Right forelimb (tissue), 1 donor: Measurements from ENCODE around the gene EDNRA.
A peak's percentile ranks its signal among the peaks of the same experiment; 100 is the strongest.
"Not testable (repeated sequence)": the region's sequence is repeated elsewhere in the genome, so short reads cannot be mapped to it uniquely, and the experiment has no call there.

Source experiments
- DNase-seq: peaks from one replicate; pipeline ENCODE4 v3.0.0-alpha.2; 2018

EDNRA gene

DNA sequence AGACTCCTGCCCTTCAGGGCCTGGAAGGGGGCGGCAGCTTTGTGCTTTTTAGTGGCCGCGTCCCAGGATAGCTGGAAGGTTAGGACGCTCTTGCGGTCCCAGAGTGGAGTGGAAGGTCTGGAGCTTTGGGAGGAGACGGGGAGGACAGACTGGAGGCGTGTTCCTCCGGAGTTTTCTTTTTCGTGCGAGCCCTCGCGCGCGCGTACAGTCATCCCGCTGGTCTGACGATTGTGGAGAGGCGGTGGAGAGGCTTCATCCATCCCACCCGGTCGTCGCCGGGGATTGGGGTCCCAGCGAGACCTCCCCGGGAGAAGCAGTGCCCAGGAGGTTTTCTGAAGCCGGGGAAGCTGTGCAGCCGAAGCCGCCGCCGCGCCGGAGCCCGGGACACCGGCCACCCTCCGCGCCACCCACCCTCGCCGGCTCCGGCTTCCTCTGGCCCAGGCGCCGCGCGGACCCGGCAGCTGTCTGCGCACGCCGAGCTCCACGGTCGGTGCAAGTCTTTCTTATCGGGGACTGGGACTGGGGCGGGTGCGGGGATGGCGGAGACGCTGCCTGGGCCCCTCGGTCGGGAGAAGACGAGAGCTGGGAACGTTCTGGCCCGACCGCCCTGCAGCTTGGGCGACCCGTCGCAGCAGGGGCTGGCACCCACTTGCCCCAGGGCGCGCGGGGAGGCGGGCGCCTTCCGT is at the start of gene EDNRA:
Gene EDNRA (plus strand): TSS at position 207 of the 686 bp plus-strand sequence. CDS start 4,585 bp downstream, outside the sequence.
- DNase-seq: peak; percentile 72

DNA sequence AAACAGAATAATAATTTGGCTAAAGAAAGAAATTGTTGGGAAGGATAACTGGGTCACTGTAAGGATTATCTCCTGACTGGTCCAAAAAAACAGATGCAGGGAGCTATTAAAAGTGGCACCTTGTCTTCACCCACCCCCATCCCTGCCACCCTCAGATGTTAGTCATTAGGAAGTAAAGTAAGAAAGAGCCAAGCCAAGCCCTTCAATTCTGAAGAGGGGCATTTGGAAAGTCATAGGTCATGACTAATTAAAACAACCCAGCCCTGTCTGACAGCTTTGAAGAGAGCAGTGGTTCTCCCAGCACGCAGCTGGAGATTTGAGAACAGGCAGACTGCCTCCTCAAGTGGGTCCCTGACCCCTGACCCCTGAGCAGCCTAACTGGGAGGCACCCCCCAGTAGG is 46.5 kb upstream of the EDNRA start:
- DNase-seq: not testable (repeated sequence)

DNA sequence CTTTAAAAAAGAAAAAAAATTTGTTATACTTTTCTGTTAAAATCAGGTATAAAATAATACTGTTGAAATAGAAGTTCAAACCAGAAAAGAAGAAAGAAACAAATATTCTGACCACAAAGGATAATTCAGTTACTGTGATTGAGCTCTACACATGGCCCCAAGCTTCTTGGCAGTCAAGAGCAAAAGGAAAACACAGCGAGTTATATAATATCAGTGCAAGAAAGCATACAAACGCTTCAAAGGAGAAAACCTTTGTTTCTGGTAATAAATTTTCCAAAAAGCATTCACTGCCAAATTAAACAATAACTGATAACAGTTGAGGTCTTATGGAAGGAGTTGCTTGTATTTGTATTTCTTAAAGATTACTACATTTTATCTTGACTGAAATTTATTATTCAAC is 40.5 kb upstream of the EDNRA start:
- no peak for DNase-seq

DNA sequence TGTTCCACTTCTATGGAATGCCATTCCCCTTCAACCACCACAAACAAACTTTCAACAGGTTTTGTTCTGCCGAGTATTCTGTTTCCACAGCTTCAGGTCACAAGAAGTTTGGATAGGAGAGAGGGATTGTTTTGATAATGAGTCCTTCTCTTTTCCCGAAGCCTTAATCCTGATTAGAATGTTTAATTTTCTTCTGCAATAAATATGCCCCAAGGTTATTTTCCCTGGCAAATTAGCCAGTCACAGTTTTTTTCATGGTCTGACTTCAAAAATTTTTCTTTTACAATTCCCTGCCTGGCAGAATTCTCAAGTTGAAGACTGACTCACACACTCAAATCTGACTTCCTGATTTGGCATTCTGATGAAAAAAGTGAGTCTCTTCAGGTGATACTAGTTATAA is 33.1 kb upstream of the EDNRA start:
- DNase-seq: no peak

DNA sequence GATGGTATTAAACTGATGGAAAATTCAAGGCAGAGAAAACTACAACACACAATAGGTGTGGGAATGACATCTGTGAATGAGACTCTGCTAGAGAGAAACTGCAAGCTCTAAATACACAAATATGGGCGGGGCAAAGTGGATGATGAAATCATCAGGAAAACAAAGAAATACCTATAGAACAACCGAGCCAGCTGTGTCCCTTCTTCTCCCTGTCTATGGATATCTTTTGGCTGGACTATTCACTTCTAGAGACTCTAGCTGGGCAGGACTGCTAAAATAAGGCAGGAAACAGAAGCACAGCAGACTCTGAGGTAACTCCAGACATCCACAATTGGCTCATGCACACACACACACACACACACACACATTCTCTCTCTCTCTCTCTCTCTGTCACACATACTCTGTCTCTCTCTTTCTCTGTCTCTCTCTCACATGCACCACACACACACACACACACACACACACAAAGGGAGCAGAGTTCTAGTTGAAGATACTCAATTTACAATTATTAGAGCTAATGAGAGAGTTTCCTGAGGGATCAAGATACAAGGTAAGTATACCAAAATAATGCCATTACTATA is 27.2 kb upstream of the EDNRA start:
- no peak for DNase-seq

DNA sequence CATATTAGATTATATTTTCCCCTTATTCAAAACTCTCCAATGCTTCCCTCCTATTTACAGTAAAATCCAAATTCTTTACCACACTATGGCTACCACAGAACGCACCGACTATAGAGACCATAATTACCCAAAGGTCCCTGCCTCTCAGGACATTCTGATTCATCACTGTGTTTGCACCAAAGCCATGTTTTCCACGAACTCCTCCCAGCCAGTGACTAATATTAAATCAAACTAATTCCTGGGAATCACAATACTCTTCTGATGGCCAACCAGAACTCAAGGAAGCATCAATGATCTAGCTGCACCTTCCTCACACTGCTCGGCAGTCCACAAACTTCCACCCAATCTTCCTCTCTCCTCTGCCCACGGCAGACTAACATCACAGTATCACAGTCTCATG is 24.2 kb upstream of the EDNRA start:
- no peak for DNase-seq

DNA sequence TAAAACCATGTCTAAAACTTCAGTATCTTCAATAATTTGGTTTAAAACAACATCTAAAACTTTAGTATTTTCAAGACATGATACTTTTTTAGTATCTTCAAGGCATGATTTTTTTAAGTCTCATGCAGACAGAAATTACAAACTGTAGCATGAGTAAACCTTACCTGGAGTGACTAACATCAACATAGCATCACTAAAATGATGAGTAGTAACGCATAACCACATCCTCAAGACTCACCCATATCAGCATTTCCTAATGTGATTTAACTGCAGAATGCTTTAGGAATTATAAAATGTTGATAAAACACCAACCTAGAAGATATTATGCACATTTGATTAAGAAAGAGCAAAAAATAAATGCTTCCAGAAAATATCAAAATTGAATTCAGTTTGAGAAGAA is 19.7 kb upstream of the EDNRA start:
- no peak for DNase-seq

DNA sequence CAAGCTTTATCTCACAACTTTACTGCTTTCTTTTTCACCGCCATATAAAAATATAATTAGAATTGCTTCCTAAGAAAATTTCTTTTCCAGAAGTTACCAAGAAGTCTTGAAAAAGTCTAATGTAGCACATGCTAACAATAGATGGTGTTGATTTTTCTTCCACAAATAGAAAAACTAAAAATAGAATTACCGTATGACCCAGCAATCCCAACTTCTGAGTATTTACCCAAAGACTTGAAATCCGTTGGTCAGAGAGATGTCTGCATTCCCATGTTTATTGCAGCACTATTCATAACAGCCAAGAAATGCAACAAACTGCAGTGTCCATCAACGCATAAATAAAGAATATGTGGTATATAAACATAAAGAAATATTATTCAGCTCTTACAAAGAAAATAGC is 17.8 kb upstream of the EDNRA start:
- DNase-seq: no peak

DNA sequence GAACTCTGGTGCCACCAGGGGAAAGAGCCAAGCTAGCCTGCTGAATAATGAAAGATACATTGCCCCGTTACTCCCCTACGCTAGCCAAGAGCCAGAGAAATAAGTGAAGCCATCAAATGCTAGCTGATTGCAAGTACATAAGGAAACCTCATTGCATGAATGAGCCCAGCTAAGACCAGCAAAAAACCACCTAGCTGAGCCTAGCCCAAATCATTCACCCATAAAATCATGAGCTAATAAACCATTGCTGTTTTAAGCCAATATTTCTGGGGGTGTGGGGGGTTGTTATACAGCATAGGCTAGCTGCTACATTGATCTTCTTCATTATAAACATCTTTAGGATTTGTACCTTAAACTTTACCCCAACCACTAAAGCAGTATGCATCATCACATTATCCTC is 15.4 kb upstream of the EDNRA start:
- DNase-seq: no peak

DNA sequence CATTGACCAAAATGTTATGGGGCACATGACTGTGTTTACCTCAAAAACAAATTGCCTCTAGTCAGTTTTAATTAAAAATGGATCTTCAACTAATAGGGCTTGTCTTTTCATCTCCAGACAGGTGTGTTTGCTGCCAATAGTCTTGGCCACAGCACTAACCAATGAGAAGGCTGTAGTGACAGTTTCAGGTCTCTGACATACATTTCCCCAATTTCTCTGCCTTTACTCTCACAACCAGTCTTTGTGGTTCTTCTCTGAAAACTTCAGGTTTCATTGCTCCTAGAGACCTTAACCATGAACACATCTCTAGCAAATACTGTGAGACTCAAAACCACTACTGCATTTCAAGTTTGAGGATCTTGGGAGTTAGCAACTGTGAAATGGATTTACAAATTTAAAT is 3.5 kb upstream of the EDNRA start:
- no peak for DNase-seq

DNA sequence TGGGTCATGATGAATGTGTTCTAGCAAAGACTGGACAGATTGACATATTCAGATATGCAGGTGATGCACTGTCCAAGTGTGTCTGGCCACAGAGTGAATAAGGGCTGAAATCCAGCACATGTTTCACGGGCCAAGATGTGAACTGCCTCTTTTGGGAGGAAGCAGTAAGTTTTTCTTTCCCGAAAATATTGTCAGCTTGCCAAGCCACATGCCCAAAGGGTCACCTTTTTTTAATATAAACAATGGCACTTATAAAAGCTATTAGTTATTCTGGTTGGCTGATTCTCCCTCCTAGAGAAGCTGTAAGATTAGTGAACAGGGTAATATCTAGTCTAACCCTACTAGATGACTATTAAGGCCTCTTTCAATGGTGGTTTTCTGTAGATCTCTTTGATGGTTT is 1.5 kb upstream of the EDNRA start:
- DNase-seq: no peak

DNA sequence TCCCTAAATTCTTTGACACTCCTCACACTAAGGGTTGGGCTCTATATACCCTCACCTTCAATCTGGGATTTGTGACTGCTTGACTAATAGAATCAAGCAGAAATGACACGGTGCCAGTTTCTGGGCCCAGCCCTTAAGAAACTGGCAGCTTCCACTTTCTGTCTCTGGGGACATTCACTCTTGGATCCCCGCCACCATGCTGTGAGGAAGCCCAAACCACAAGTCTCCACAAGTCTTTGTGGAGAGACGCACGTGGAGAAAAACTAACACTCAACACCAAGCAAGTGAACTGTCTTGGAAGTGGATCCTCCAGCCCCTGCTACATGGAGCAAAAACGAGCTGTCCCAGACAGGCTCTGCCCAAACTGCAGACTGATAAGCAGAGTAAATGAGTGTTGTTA is 1.1 kb upstream of the EDNRA start:
- DNase-seq: peak; percentile 56

DNA sequence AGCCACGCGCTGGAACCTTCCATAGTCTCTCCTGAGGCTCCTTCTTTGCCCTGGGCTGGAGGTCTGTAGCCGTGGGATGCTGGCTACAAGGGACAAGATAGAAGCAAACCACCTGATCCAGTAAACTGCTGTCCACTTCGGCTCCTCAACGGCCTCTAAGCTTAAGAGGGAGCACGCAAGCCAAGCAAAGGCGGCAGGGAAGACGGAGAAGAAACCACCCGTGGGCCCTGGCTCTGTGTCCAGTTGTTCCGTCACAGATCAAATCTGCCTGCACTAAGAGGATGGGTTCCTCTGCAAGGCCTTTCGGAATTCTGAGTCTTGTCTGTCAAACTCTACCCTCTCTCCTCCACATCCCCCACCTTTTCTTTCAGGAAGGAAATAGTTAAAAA is 401 bp upstream of the EDNRA start:
- DNase-seq: no peak

DNA sequence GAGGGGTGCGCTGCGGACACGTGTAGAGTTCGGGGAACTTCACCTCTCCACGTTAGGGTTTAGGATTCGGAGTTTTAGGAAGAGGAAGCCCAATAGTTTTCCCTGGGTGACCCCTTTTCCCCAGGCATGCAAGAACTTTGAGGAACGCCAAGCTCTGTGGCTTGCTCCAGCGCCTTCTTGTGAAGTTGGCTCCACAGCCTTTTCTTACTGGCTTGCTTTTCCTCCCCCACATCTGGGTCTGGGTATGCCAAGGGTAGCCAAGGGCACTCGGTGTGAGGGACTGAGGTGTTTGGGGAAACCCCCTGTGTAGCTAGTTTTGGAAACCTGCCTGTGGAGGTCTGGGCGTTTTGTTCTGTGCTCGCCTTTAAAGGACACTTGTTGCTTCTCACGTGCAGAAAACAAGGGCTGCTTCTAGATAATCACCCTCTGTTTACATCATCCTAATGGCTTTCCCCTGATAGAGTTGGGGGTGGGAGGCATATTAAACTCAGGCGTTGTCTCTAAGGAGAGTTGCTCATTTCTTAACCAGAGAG is 746 bp downstream of the EDNRA start:
- DNase-seq: peak; percentile 59

DNA sequence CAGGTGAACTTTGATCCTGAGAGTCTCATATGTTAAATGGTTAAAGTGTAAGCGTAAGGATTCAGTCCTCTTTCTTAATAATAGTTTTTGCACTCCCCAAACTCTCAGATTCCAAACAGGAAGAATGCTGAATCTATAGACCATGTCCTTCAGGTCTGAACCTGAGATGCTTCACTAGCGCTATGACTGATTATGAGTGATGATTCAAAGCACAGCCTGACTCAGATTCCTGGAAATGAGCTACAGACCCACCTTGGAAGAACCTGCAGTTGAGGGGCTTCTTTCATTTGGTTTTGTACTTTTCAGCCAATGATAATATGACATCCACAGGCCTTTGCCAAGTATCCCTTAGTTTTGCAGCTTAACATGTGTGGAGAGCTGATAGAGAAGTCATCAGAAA is 1.4 kb downstream of the EDNRA start:
- DNase-seq: no peak

DNA sequence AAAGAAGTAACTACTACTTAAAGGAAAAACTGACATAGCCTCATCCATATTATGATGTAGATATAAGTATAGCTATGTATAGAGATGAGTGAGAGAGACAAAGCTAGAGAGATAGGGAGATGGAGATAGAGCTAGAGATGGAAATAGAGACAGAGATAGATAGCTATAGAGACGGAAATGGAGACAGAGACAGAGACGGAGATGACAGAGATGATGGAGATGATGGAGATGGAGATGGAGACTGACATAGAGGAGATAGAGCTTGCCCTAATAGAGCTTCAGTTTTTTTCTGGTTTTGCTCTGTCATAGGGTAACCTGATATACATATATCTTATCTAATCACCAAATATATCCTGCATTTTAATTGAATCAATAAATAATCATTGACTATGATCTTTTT is 4.3 kb downstream of the EDNRA start:
- DNase-seq: no peak

DNA sequence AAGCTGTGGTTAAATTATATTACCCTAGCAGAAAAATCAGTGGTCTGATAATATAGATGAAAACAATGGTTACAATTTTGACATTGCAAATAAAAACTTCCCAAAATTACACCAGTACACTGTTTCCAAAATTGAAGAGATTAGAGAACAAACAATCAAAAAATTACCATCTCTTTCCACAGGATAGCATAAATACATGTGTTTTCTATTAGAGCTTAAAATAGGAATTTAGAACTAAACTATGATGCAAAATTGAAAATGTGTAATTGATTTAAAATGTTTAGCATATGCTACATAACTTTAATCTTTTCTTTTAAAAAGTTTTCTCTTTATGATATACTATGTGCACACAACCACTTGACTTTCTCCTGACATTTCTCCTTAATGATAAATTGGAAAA is 6.7 kb downstream of the EDNRA start:
- DNase-seq: no peak

DNA sequence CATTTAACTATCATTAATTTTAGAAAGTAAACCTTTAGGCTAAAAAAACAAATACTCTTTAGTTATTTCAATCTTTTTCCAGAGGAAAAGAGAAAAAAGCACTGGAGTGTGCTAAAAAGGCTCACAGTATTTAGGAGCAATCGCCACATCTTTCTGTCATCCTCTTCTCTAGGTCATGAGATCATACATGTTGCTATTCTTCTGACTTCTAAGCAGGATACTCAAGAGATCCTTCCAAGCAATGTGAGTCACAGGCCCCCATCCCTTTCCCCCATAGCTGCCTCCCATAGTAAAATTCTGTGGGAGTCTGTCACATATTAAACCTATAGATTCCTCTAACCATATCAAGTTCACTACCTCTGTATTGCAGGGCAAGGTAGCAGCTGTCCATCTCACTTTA is 7.7 kb downstream of the EDNRA start:
- DNase-seq: no peak

DNA sequence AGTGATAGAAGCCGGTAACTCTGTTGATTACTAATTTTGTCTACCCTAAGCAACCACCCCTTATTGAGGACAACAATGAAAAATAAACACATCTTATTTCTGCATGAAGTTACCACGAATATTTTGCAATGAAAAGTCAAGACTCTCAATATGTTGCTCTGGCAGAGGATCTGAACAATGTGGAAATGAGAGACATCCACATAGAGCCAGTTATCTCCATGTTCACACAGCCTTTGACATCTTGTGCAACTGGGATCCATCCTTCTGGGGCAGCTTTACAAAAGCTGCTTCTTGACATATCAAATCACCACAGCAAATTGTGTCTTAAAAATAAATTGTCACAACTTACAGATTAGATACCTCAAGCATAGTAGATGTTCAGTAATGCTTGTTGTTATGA is 10.2 kb downstream of the EDNRA start:
- DNase-seq: no peak

DNA sequence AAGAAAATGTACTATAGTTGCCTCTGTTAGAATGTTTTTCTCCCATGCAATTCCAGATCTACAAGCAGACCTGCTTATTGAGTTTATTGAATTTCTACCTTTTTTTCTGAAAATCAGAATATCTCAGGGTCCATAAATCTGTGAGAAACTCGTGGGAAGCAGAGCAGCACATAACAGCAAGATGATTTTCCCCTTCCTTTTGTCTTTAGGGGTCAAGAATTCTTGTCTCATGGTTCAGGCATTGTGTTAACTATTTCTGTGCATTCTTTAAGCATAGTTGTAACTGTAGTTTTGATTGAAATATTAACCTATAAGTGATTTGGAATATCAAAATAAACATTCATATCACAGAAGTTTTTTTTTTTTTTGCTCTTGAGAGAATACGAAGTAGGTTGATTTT is 11.4 kb downstream of the EDNRA start:
- no peak for DNase-seq

DNA sequence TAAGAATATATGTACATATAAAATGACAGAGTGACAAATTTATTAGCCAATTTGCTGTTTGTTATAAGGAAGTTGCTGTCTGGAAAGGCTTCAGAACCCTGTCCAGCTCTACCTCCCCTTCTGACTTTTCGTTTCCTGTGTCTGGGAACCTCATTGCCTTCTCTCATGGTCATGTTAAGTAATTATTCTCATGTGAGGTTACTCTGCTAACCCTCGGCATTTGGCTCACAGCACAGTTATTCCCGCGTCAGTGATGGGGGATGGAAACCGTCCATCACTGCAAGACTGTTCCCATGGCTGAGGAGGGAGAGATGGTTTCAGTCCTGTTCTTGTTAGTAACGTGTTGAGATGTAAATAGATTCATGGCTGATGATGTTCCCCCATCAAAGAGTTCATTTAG is 11.9 kb downstream of the EDNRA start:
- DNase-seq: peak; percentile 70

DNA sequence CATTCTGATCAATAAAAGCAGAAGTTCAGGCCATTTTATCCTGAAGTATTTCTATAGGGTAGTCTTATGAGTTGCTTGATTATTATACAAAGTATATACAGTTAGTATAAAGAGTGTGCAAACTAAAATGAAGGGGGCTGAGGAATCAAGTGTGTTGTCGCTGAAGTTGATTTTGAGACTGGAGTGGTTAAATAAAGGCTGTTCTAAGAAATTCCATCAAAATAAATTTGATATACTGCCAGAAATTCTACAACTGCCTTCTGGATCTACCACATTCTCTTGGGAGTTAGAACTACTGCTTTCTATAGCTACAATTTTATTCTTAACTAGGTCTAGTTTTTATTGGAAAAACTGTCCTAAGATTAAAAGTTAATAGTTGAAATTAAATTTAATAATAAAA is 12.4 kb downstream of the EDNRA start:
- DNase-seq: no peak

DNA sequence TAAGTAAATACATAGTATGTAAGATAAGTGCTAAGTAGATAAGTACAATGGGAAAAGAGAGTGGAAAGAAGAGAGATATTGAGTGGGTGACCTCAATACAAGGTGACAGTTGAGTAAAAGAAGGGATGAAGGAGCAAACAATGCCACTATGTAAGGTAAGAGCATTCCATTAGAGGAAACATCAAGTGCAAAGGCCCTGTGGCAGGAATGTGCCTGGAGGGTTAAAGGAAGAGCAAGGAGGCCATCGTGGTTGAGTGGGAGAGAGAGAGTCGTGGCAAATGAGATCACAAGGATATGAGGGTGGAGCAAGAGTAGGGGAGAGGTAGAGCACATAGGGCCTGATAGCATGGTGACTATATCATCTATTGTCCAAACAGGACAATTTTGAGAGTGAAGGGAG is 13.4 kb downstream of the EDNRA start:
- DNase-seq: no peak

DNA sequence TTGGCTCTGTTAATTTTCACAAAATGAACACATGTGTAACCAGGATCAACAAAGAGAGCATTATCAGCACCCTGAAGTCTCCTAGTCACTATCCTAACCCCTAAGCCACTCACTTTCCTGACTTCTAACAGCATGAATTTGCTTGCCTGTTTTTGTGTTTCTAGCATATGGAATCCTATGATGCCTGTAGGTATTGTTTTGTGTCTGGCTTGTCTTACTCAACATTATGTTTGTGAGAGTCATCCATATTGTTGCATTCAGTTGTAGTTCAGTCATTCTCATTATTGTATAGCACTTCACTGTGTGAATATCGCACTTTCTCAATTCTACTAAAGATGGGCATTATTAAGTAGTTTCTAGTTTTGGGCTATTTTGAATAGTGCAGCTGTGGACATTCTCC is 15.6 kb downstream of the EDNRA start:
- DNase-seq: no peak
